Measurements from ENCODE around the gene MSN.

Gene MSN

DNA sequence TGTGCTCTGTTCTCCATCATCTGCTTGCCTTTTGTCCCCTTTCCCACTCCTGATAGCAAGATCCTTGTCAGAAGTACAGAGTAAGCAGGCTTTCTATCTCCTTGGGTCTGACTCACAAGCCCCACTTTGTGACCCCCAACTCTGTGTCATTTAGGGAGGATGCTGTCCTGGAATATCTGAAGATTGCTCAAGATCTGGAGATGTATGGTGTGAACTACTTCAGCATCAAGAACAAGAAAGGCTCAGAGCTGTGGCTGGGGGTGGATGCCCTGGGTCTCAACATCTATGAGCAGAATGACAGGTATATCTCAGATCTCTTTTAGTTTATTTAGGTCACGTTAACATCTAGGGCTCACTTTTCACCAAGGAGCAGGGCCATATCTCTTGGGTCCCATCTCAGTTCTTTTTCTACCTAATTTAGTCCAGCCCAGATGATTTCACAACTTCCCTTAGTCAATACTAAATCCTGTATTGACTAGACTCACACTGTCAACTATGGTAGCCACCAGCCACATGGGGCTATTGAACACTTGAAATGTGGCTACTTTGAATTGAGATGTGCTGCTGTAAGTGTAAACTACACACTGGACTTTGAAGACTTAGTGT is 64.3 kb downstream of the MSN start:
- Histone ChIP-seq H3K4me2 (ENCODE audit: low read depth, low read length, poor library complexity, severe bottlenecking) (no peak overlapping the region), H4K20me1 (ENCODE audit: low read depth, low read length) (no peaks in the 10 kb centered on the region), H3K9me3 (ENCODE audit: insufficient read depth, low read length) (no peaks in the 10 kb centered on the region), H3K9me2 (replicated peaks; ENCODE audit: insufficient read depth, low read length) (no peaks in the 10 kb centered on the region), H3K27me3 (ENCODE audit: low read length) (no peaks in the 10 kb centered on the region), H2AFZ (ENCODE audit: low read depth, low read length, severe bottlenecking) (no peak overlapping the region), H3F3A (ENCODE audit: insufficient read depth) (no peaks in the 10 kb centered on the region), H3K36me3 (ENCODE audit: low read length) (0 out of 2 replicates have a peak, but pooled peaks cover 3% of the 10 kb centered on the region), H3K79me2 (ENCODE audit: insufficient read depth, low read length) (0 out of 2 replicates have a peak, but pooled peaks cover under 1% of the 10 kb centered on the region), H3K9ac (ENCODE audit: low read length) (no peak overlapping the region), H3K4me3 (ENCODE audit: insufficient read depth, low read length, poor library complexity, severe bottlenecking) (no peak overlapping the region), H3K27ac (ENCODE audit: low read depth, low read length) (no peak overlapping the region)
- TF ChIP-seq, protein P1, sequence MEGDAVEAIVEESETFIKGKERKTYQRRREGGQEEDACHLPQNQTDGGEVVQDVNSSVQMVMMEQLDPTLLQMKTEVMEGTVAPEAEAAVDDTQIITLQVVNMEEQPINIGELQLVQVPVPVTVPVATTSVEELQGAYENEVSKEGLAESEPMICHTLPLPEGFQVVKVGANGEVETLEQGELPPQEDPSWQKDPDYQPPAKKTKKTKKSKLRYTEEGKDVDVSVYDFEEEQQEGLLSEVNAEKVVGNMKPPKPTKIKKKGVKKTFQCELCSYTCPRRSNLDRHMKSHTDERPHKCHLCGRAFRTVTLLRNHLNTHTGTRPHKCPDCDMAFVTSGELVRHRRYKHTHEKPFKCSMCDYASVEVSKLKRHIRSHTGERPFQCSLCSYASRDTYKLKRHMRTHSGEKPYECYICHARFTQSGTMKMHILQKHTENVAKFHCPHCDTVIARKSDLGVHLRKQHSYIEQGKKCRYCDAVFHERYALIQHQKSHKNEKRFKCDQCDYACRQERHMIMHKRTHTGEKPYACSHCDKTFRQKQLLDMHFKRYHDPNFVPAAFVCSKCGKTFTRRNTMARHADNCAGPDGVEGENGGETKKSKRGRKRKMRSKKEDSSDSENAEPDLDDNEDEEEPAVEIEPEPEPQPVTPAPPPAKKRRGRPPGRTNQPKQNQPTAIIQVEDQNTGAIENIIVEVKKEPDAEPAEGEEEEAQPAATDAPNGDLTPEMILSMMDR (IDR thresholded peaks at IDR 0.05; ENCODE audit: insufficient read depth, low read length, poor library complexity, severe bottlenecking), result no peak
- TF ChIP-seq EZH2phosphoT487 (conservative IDR thresholded peaks at IDR 0.05; ENCODE audit: low read length), result no peak

DNA sequence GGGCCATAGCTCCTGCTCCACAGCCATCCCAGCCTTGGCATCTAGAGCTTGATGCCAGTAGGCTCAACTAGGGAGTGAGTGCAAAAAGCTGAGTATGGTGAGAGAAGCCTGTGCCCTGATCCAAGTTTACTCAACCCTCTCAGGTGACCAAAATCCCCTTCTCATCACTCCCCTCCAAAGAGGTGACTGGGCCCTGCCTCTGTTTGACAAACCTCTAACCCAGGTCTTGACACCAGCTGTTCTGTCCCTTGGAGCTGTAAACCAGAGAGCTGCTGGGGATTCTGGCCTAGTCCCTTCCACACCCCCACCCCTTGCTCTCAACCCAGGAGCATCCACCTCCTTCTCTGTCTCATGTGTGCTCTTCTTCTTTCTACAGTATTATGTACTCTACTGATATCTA is 73.5 kb downstream of the MSN start:
- no peak overlapping the region for H2AFZ ChIP-seq (ENCODE audit: low read depth, low read length, severe bottlenecking)
- H3K27ac ChIP-seq (ENCODE audit: low read depth, low read length), result no peak overlapping the region
- H3K9me3 ChIP-seq (ENCODE audit: insufficient read depth, low read length), result no peaks in the 10 kb centered on the region
- no peaks in the 10 kb centered on the region for H3K27me3 ChIP-seq (ENCODE audit: low read length)
- H3F3A ChIP-seq (ENCODE audit: insufficient read depth), result no peaks in the 10 kb centered on the region
- TF ChIP-seq, protein P1 (IDR thresholded peaks at IDR 0.05; ENCODE audit: insufficient read depth, low read length, poor library complexity, severe bottlenecking), result no peak
- no peak overlapping the region for H3K9ac ChIP-seq (ENCODE audit: low read length)
- 0 out of 2 replicates have a peak, but pooled peaks cover 3% of the 10 kb centered on the region for H3K36me3 ChIP-seq (ENCODE audit: low read length)
- no peaks in the 10 kb centered on the region for H3K9me2 ChIP-seq (replicated peaks; ENCODE audit: insufficient read depth, low read length)
- H3K79me2 ChIP-seq (ENCODE audit: insufficient read depth, low read length), result no peaks in the 10 kb centered on the region
- no peaks in the 10 kb centered on the region for H4K20me1 ChIP-seq (ENCODE audit: low read depth, low read length)
- H3K4me3 ChIP-seq (ENCODE audit: insufficient read depth, low read length, poor library complexity, severe bottlenecking), result no peak overlapping the region
- no peak overlapping the region for H3K4me2 ChIP-seq (ENCODE audit: low read depth, low read length, poor library complexity, severe bottlenecking)

DNA sequence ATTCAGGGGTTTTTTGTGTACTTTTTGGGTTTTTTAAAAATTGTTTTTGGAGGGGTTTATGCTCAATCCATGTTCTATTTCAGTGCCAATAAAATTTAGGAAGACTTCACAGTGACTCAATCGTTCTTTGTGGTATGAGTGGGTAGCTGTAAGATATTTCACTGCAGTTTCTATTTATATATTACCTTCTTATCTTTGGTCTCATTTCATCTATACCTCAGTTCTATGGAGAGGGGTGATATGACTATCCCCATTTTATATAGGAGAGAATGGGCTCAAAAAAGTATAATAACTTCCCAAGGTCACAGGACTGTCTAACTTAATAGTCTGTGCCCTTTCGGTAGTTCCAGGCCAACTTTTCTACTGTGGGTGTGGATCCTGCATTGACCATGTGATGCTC is 74.4 kb downstream of the MSN start:
- 0 out of 2 replicates have a peak, but pooled peaks cover 3% of the 10 kb centered on the region for H3K36me3 ChIP-seq (ENCODE audit: low read length)
- no peak overlapping the region for H2AFZ ChIP-seq (ENCODE audit: low read depth, low read length, severe bottlenecking)

More for the DNA sequence above, 74.4 kb downstream of the MSN start:
- no peak overlapping the region for H3K4me2 ChIP-seq (ENCODE audit: low read depth, low read length, poor library complexity, severe bottlenecking)
- H3K9me2 ChIP-seq (replicated peaks; ENCODE audit: insufficient read depth, low read length), result no peaks in the 10 kb centered on the region
- H4K20me1 ChIP-seq (ENCODE audit: low read depth, low read length), result no peaks in the 10 kb centered on the region
- no peak for TF ChIP-seq EZH2phosphoT487 (conservative IDR thresholded peaks at IDR 0.05; ENCODE audit: low read length)
- TF ChIP-seq, protein P1 (IDR thresholded peaks at IDR 0.05; ENCODE audit: insufficient read depth, low read length, poor library complexity, severe bottlenecking), result no peak
- H3K27me3 ChIP-seq (ENCODE audit: low read length), result no peaks in the 10 kb centered on the region
- no peak overlapping the region for H3K4me3 ChIP-seq (ENCODE audit: insufficient read depth, low read length, poor library complexity, severe bottlenecking)
- H3K9ac ChIP-seq (ENCODE audit: low read length), result no peak overlapping the region
- H3K79me2 ChIP-seq (ENCODE audit: insufficient read depth, low read length), result no peaks in the 10 kb centered on the region
- H3K27ac ChIP-seq (ENCODE audit: low read depth, low read length), result no peak overlapping the region
- H3F3A ChIP-seq (ENCODE audit: insufficient read depth), result no peaks in the 10 kb centered on the region
- no peaks in the 10 kb centered on the region for H3K9me3 ChIP-seq (ENCODE audit: insufficient read depth, low read length)

Data from SU-DHL-6 (cell line).